B cell (primary cell): ENCODE results near the gene C14orf39. TPM values are rescaled to one million over a fixed set of nuclear protein-coding genes. Genes with fewer than 3 reads are reported as not detected.

Source experiments
- ATAC-seq: fragments of 200-7000 bp; cut with Tn5 transposase; one replicate; pipeline ENCODE4 v1.10.0; 2021; ENCODE audit warnings: low read depth, mild to moderate bottlenecking, moderate number of reproducible peaks, moderate library complexity
- CTCF ChIA-PET: fragments of 350-600 bp; sonication (Branson Sonifier 250); formaldehyde crosslinking; loops from one replicate; lab custom pipeline; 2021; ENCODE audit warnings: antibody characterized with exemption, inconsistent platforms; lab: Charles Lee
- POLR2A ChIA-PET: fragments of 350-600 bp; sonication (Branson Sonifier 250); formaldehyde crosslinking; loops from one replicate; lab custom pipeline; 2021; ENCODE audit warnings: antibody characterized with exemption; lab: Charles Lee
- DNase-seq: peaks from one replicate; pipeline ENCODE4 v3.0.0; 2013
- H2AFZ ChIP-seq: 2 replicates; pipeline ENCODE4 v1.6.1; 2012; ENCODE audit warnings: mild to moderate bottlenecking, low read depth, low read length; ENCODE audit not compliant: insufficient read depth, poor library complexity, severe bottlenecking
- H3K27ac ChIP-seq, 2 donors: 1 replicate in 1 of 2; 2 replicates in 1 of 2; pipeline ENCODE4 v1.5.1; 2012 to 2013; ENCODE audit warnings: low read length in 2 of 2, mild to moderate bottlenecking in 2 of 2, moderate library complexity in 1 of 2
- H3K27me3 ChIP-seq, 4 experiments: fragments of 200-600 bp in 1 of 4; sonication (generic) in 1 of 4; replicated peaks in 1 of 4; 1 replicate in 2 of 4; 2 replicates in 2 of 4; pipeline versions ENCODE4 v1.6.1 to v1.7.0; 2013 to 2016; ENCODE audit warnings: low read length in 3 of 4, mild to moderate bottlenecking in 2 of 4, mixed read lengths in 1 of 4, moderate library complexity in 1 of 4; ENCODE audit not compliant: insufficient read depth in 4 of 4, control insufficient read depth in 3 of 4; ENCODE audit errors: control extremely low read depth in 1 of 4
- H3K36me3 ChIP-seq, 2 experiments: replicated peaks in 1 of 2; 1 replicate in 1 of 2; 2 replicates in 1 of 2; pipeline versions ENCODE4 v1.6.1 to v1.7.1; 2013; ENCODE audit warnings: low read length in 1 of 2; ENCODE audit not compliant: insufficient read depth in 2 of 2, control insufficient read depth in 1 of 2; ENCODE audit errors: control extremely low read depth in 1 of 2, extremely low read depth in 1 of 2
- H3K4me1 ChIP-seq, 2 donors: fragments of 200-600 bp in 1 of 2; sonication (generic) in 1 of 2; 1 replicate in 1 of 2; 2 replicates in 1 of 2; pipeline versions ENCODE4 v1.5.1 to v1.6.1; 2013 to 2017; ENCODE audit warnings: low read length in 2 of 2; ENCODE audit not compliant: control insufficient read depth in 2 of 2, insufficient read depth in 2 of 2
- H3K4me2 ChIP-seq: replicated peaks from 2 replicates; pipeline ENCODE3; 2012; ENCODE audit warnings: mild to moderate bottlenecking, low read depth, low read length; ENCODE audit not compliant: poor library complexity, severe bottlenecking
- H3K4me3 ChIP-seq, 5 experiments: fragments of 200-600 bp in 1 of 5; sonication (generic) in 1 of 5; 1 replicate in 3 of 5; 2 replicates in 2 of 5; pipeline versions ENCODE4 v1.5.1 to v1.7.0; 2011 to 2016; ENCODE audit warnings: low read length in 4 of 5, mild to moderate bottlenecking in 4 of 5, low read depth in 2 of 5, control low read depth in 1 of 5, moderate library complexity in 1 of 5; ENCODE audit not compliant: insufficient read depth in 1 of 5; ENCODE audit errors: control extremely low read depth in 1 of 5, extremely low read depth in 1 of 5
- H3K79me2 ChIP-seq: fragments of 200-600 bp; sonication (generic); one replicate; pipeline ENCODE4 v1.6.0; 2016; ENCODE audit warnings: low read length; ENCODE audit not compliant: control insufficient read depth, insufficient read depth
- H3K9ac ChIP-seq: fragments of 200-600 bp; sonication (generic); 2 replicates; pipeline ENCODE4 v1.6.1; 2017; ENCODE audit warnings: mild to moderate bottlenecking, low read length, moderate library complexity
- H3K9me3 ChIP-seq, 3 donors: one replicate each; pipeline versions ENCODE4 v1.6.1 to v1.7.1; 2013; ENCODE audit warnings: low read length in 2 of 3; ENCODE audit not compliant: control insufficient read depth in 2 of 3, insufficient read depth in 1 of 3; ENCODE audit errors: control extremely low read depth in 1 of 3
- H4K20me1 ChIP-seq: 2 replicates; pipeline ENCODE4 v1.6.0; 2012; ENCODE audit warnings: mild to moderate bottlenecking, low read length; ENCODE audit not compliant: insufficient read depth, control insufficient read depth, poor library complexity, severe bottlenecking
- H3K27ac Mint-ChIP-seq: one replicate; pipeline ENCODE4 v1.8.0; 2021; ENCODE audit warnings: mixed read lengths
- H3K27me3 Mint-ChIP-seq: one replicate; pipeline ENCODE4 v1.8.0; 2021; ENCODE audit warnings: mixed read lengths
- H3K4me1 Mint-ChIP-seq: one replicate; pipeline ENCODE4 v1.8.0; 2021; ENCODE audit warnings: mixed read lengths
- H3K4me3 Mint-ChIP-seq: one replicate; pipeline ENCODE4 v1.8.0; 2021; ENCODE audit warnings: mixed read lengths
- H3K9me3 Mint-ChIP-seq: one replicate; pipeline ENCODE4 v1.8.0; 2022; ENCODE audit warnings: mixed read lengths; ENCODE audit not compliant: insufficient read depth
- CTCF ChIP-seq: fragments of 200-600 bp; IDR thresholded peaks from one replicate; pipeline ENCODE4 v1.8.0; 2022; ENCODE audit warnings: antibody characterized with exemption, mild to moderate bottlenecking
- EZH2 ChIP-seq: IDR thresholded peaks from 2 replicates; pipeline ENCODE4 v1.6.1; 2012; ENCODE audit warnings: borderline replicate concordance, low read depth, mild to moderate bottlenecking, moderate library complexity, low read length; ENCODE audit not compliant: insufficient read depth, poor library complexity, severe bottlenecking
- WGBS: methylation state at CpG from one replicate; pipeline ENCODE4 v1.1.5; 2013; ENCODE audit warnings: missing lambda C conversion rate; ENCODE audit not compliant: insufficient coverage; 5-methylcytosine and 5-hydroxymethylcytosine counted together
- intact Hi-C: fragments of 100-400 bp; cut with micrococcal nuclease; formaldehyde crosslinking; loops from one replicate; pipeline ENCODE4 v1.10.0; 2022
- polyA plus RNA-seq: library from polyadenylated mRNA; depleted of rRNA; stranded (reverse); fragments of >200 nt; gene quantifications from 2 replicates; pipeline ENCODE4 v1.2.3, GENCODE V29; 2012
- total RNA-seq, 2 donors: library from RNA; stranded (reverse); fragments of 120-200 nt in 1 of 2; gene quantifications; 1 replicate in 1 of 2; 2 replicates in 1 of 2; pipeline versions ENCODE4 v1.2.3 to v1.2.4, GENCODE V29; 2013 to 2022

Gene C14orf39
- total and polyA plus RNA-seq, 2 donors (not counting 1 experiment from before 2014, with no cell fraction given), result not detected

GRCh38 chr14:60506985-60507829 lies 21.3 kb upstream of the C14orf39 start:
- TF ChIP-seq EZH2 (no peak), CTCF (no peak)
- H4K20me1 ChIP-seq, result no peaks in the 10 kb centered on the region
- H3K4me3 Mint-ChIP-seq, result no peak overlapping the region
- H3K4me1 Mint-ChIP-seq, result peaks cover 6% of the 10 kb centered on the region
- no peak overlapping the region for H3K4me2 ChIP-seq
- no peaks in the 10 kb centered on the region for H3K79me2 ChIP-seq
- no peak overlapping the region for H2AFZ ChIP-seq
- POLR2A ChIA-PET, result no interaction called here
- WGBS, result 12% methylated on average over 36 of the region's 48 CpGs
- no peak overlapping the region for H3K27ac ChIP-seq
- no peak overlapping the region for H3K4me3 ChIP-seq
- H3K27me3 Mint-ChIP-seq, result peaks cover 62% of the 10 kb centered on the region
- H3K4me1 ChIP-seq, result peaks cover 21 to 32% of the 10 kb centered on the region in 2 donors
- H3K36me3 ChIP-seq, result no peaks in the 10 kb centered on the region
- no peak overlapping the region for H3K27ac Mint-ChIP-seq
- peaks cover 0 to 74% (median 62%) of the 10 kb centered on the region in 4 experiments for H3K27me3 ChIP-seq
- H3K9me3 ChIP-seq, result peaks cover 0 to 40% (median 1%) of the 10 kb centered on the region in 3 donors
- DNase-seq (peak; percentile 16), ATAC-seq (no peak)
- intact Hi-C loops, result no loop called here
- no peaks in the 10 kb centered on the region for H3K9me3 Mint-ChIP-seq
- H3K9ac ChIP-seq, result no peak overlapping the region
- CTCF ChIA-PET, result no interaction called here

GRCh38 chr14:60506462-60506984 lies 20.7 kb upstream of the C14orf39 start:
- no peaks in the 10 kb centered on the region for H3K9me3 Mint-ChIP-seq
- H3K4me1 Mint-ChIP-seq, result peaks cover 6% of the 10 kb centered on the region
- TF ChIP-seq CTCF (no peak), EZH2 (no peak)
- peaks cover 60% of the 10 kb centered on the region for H3K27me3 Mint-ChIP-seq
- no peak overlapping the region for H3K27ac ChIP-seq
- H3K9me3 ChIP-seq, result peaks cover 0 to 40% (median 0%) of the 10 kb centered on the region in 3 donors
- H2AFZ ChIP-seq, result no peak overlapping the region
- peaks cover 0 to 68% (median 58%) of the 10 kb centered on the region in 4 experiments for H3K27me3 ChIP-seq
- no peak overlapping the region for H3K4me3 ChIP-seq
- no peak overlapping the region for H3K4me2 ChIP-seq
- DNase-seq (no peak), ATAC-seq (no peak)
- no peaks in the 10 kb centered on the region for H4K20me1 ChIP-seq
- H3K4me1 ChIP-seq, result peaks cover 20 to 28% of the 10 kb centered on the region in 2 donors
- intact Hi-C loops, result no loop called here
- H3K4me3 Mint-ChIP-seq, result no peak overlapping the region
- CTCF ChIA-PET, result no interaction called here
- no peaks in the 10 kb centered on the region for H3K36me3 ChIP-seq
- H3K79me2 ChIP-seq, result no peaks in the 10 kb centered on the region
- no peak overlapping the region for H3K9ac ChIP-seq
- no peak overlapping the region for H3K27ac Mint-ChIP-seq
- WGBS, result 29% methylated on average over 10 of the region's 17 CpGs
- POLR2A ChIA-PET, result no interaction called here
